Hepatocyte (in vitro differentiated cells): ENCODE data around the gene SSTR4.

Source experiments
- EZH2phosphoT487 ChIP-seq: fragments of 200-600 bp; sonication (generic); IDR thresholded peaks from one replicate; pipeline ENCODE4 v1.6.1; 2018; ENCODE audit warnings: antibody characterized with exemption, mild to moderate bottlenecking, low read depth, moderate library complexity; ENCODE audit not compliant: unreplicated experiment, severe bottlenecking
- TF ChIP-seq, protein P1 (sequence below): fragments of 200-600 bp; sonication (generic); IDR thresholded peaks from 2 replicates; pipeline ENCODE4 v1.5.1; 2016; ENCODE audit warnings: antibody characterized with exemption, mild to moderate bottlenecking; ENCODE audit not compliant: poor library complexity

DNA sequence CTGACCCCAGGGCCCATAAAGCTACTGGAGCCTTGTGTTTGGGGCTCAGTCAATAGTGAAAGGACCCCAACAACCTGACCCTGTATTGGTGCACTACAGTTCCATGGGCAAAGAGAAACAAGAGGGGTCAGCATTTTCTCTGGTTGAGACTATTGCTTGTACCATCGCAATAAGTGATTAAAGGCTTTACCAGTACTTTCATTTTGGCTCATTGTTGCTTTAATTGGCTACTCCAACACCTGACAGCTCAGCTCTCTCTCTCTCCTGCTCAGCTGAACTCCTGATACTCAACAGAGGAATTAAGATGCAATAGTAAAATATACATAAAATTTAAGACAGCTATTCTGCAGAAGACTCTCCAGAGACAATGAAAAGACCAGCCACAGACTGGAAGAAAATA is 33.2 kb downstream of the SSTR4 start:
- TF ChIP-seq, protein P1, sequence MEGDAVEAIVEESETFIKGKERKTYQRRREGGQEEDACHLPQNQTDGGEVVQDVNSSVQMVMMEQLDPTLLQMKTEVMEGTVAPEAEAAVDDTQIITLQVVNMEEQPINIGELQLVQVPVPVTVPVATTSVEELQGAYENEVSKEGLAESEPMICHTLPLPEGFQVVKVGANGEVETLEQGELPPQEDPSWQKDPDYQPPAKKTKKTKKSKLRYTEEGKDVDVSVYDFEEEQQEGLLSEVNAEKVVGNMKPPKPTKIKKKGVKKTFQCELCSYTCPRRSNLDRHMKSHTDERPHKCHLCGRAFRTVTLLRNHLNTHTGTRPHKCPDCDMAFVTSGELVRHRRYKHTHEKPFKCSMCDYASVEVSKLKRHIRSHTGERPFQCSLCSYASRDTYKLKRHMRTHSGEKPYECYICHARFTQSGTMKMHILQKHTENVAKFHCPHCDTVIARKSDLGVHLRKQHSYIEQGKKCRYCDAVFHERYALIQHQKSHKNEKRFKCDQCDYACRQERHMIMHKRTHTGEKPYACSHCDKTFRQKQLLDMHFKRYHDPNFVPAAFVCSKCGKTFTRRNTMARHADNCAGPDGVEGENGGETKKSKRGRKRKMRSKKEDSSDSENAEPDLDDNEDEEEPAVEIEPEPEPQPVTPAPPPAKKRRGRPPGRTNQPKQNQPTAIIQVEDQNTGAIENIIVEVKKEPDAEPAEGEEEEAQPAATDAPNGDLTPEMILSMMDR = no peak
- TF ChIP-seq EZH2phosphoT487 = no peak
